Effector memory CD4-positive, alpha-beta T cell (primary cell): Measurements from ENCODE around the gene GPR37L1.
"Not testable (repeated sequence)": the region's sequence is repeated elsewhere in the genome, so short reads cannot be mapped to it uniquely, and the experiment has no call there.

ENCODE experiments used
- DNase-seq, 3 donors: peaks; one replicate each; pipeline ENCODE4 v3.0.0-alpha.2; 2020
- H3K27ac ChIP-seq: 2 replicates; pipeline ENCODE4 v1.7.0; 2013; ENCODE audit warnings: mild to moderate bottlenecking, low read length, moderate library complexity; ENCODE audit not compliant: insufficient read depth, poor library complexity, severe bottlenecking
- H3K27me3 ChIP-seq: replicated peaks from 2 replicates; pipeline ENCODE4 v1.7.0; 2013; ENCODE audit warnings: mild to moderate bottlenecking, low read length; ENCODE audit not compliant: insufficient read depth, control insufficient read depth, poor library complexity, severe bottlenecking
- H3K36me3 ChIP-seq: 2 replicates; pipeline ENCODE4 v1.7.0; 2013; ENCODE audit warnings: mild to moderate bottlenecking, low read length, moderate library complexity; ENCODE audit not compliant: control insufficient read depth, insufficient read depth
- H3K4me1 ChIP-seq: 2 replicates; pipeline ENCODE4 v1.7.0; 2013; ENCODE audit warnings: low read length, mild to moderate bottlenecking; ENCODE audit not compliant: control insufficient read depth, insufficient read depth, poor library complexity, severe bottlenecking
- H3K4me3 ChIP-seq: 2 replicates; pipeline ENCODE4 v1.7.0; 2013; ENCODE audit warnings: low read length, low read depth, mild to moderate bottlenecking; ENCODE audit not compliant: insufficient read depth, poor library complexity, severe bottlenecking
- H3K9me3 ChIP-seq: 2 replicates; pipeline ENCODE4 v1.7.0; 2013; ENCODE audit warnings: mild to moderate bottlenecking, low read length, moderate library complexity; ENCODE audit not compliant: control insufficient read depth

The GPR37L1 gene

DNA sequence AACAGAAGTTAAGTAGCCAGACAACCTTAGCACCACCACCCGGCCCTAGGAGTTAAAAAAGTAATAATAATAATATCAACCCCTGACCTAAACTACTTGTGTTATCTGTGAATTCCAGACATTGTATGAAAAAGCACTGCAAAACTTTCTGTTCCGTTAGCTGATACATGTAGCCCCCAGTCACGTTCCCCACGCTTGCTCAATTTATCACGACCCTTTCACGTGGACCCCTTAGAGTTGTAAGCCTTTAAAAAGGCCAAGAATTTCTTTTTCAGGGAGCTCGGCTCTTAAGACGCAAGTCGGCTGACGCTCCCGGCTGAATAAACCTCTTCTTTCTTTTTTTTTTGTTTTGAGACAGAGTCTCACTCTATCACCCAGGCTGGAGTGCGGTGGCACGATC is 44.3 kb downstream of the GPR37L1 start:
- H3K36me3 ChIP-seq = not testable (repeated sequence)

DNA sequence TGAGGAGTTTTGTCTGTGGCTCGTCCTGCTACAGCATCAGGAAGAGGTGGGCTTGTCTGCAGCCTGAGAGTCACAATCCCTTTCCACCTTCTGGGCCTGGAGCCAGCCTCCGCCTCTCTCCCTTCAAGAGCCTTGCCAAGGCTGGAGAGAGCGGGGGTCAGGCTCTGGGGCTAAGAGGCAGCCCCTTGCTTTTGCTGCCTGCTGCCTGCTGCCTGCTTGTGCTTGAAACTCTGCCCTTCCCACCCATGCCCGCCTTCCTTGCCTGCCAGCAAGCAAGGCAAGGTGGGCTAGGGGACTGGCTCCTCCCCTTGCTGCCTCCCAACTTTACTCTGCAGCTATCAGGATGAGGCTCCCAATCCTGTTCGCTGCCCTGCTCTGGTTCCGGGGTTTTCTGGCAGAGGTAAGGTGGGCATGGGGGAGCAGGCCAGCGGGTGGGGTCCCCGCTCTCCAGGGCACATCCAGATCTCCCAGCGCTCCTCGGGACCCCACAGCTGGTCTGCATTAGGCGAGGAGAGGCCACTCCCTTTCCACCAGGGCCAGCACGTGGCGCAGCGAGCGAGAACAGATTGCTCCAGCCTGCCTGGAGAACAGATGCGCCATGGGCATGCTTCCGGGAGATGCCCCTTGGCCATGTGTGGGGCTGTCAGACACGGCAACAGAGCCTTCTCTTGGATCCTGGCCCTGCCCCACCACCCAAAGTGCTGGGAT is 45.1 kb downstream of the GPR37L1 start:
- H3K4me3 ChIP-seq = no peak overlapping the region
- H3K4me1 ChIP-seq = peaks cover 35% of the 10 kb centered on the region
- DNase-seq = no peak

More for the DNA sequence above, 44.3 kb downstream of the GPR37L1 start:
- H3K27me3 ChIP-seq, DNase-seq, H3K27ac ChIP-seq, H3K4me3 ChIP-seq, H3K9me3 ChIP-seq: not testable (repeated sequence)
- peaks cover 43% of the 10 kb centered on the region for H3K4me1 ChIP-seq

DNA sequence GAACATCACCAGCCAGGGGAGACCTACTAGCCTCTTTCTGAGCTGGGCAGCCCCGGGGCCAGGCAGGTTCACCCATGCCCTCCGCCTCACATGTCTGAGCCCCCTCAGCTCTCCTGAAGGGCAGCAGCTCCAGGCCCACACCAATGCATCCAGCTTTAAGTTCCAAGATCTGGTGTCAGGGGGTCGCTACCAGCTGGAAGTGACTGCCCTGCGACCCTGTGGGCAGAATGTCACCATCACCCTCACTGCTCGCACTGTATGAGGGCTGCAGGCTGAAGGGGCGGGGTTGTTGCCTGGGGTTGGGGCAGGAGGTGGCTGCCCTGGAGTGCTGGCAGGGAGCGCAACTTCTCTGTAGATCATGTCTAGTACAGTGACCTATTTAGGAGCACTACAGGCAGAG is 46.1 kb downstream of the GPR37L1 start:
- no peak overlapping the region for H3K4me3 ChIP-seq
- no peak for DNase-seq

More for the DNA sequence above, 45.1 kb downstream of the GPR37L1 start:
- H3K9me3 ChIP-seq = no peaks in the 10 kb centered on the region
- H3K27ac ChIP-seq = no peak overlapping the region
- H3K36me3 ChIP-seq = no peaks in the 10 kb centered on the region
- H3K27me3 ChIP-seq = no peaks in the 10 kb centered on the region

DNA sequence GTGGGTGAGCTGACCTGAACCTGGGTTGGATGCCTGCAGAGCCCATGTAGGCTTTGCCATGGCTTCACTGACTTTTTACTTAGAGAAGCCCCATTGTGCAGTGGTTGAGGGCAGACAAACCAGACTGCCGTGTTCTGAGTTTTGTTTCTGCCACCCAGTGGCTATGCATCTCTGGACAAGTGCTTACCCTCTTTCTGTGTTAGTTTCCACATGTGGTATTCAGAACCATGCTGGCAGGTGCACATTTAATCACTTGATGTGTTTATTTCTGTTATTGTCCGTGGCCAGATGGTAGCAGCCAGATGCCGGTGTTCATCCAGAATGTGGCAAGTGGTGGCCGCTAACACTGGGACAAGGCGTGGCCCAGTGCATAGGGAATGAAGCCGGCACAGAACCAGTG is 48.0 kb downstream of the GPR37L1 start:
- Histone ChIP-seq H3K9me3 (no peaks in the 10 kb centered on the region), H3K27ac (no peak overlapping the region), H3K4me1 (peaks cover 8% of the 10 kb centered on the region), H3K36me3 (no peaks in the 10 kb centered on the region), H3K4me3 (no peak overlapping the region), H3K27me3 (no peaks in the 10 kb centered on the region)
- no peak for DNase-seq

More for the DNA sequence above, 46.1 kb downstream of the GPR37L1 start:
- Histone ChIP-seq H3K9me3 (no peaks in the 10 kb centered on the region), H3K4me1 (peaks cover 25% of the 10 kb centered on the region), H3K27me3 (no peaks in the 10 kb centered on the region), H3K27ac (no peak overlapping the region), H3K36me3 (no peaks in the 10 kb centered on the region)

DNA sequence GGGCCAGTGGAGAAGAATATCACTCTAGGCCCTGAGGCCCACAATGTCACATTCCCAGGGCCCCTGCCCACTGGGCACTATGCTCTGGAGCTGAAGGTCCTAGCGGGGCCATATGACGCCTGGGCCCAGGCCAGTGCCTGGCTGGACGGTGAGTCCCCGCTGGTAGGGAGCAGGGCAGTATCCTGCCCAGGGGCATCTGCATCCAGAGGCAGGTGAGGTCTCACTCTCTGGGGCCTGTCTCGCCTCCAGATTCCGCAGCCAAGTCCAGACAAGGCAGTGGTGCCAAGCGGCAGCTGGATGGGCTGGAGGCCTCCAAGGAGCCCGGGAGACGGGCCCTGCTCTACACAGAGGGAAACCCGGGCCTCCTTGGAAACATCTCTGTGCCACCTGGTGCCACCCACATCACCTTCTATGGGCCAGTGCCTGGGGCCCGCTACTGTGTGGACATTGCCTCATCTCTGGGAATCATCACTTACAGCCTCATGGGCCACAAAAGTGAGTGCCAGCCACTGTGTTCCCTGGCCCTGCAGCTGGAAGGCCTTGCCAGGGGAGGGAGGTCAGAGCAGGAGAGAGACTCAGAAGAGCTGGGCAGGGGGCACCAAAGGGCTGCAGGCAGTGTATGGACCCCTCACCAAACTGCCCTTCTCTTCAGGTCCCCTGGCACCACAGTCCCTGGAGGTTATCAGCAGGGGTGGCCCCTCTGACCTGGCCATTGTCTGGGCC is 48.7 kb downstream of the GPR37L1 start:
- no peaks in the 10 kb centered on the region for H3K9me3 ChIP-seq
- peaks cover 3% of the 10 kb centered on the region for H3K4me1 ChIP-seq
- no peak overlapping the region for H3K4me3 ChIP-seq
- H3K27me3 ChIP-seq = no peaks in the 10 kb centered on the region
- DNase-seq = no peak
- H3K36me3 ChIP-seq = no peaks in the 10 kb centered on the region
- no peak overlapping the region for H3K27ac ChIP-seq

DNA sequence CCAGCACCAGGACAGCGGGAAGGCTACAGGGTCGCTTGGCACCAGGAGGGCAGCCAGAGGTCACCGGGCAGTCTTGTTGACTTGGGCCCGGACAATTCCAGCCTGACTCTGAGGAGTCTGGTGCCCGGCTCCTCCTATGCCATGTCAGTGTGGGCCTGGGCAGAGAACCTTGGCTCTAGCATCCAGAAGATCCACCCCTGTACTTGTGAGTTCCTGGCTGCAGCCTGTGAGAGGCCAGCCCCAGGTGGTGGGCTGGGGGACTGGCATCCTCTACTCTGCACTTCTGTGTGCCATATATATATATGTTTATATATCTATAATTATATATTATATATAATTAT is 49.3 kb downstream of the GPR37L1 start:
- DNase-seq = no peak
- Histone ChIP-seq H3K27me3 (no peaks in the 10 kb centered on the region), H3K36me3 (no peaks in the 10 kb centered on the region), H3K27ac (no peak overlapping the region), H3K4me3 (no peak overlapping the region), H3K9me3 (no peaks in the 10 kb centered on the region), H3K4me1 (peaks cover 3% of the 10 kb centered on the region)

DNA sequence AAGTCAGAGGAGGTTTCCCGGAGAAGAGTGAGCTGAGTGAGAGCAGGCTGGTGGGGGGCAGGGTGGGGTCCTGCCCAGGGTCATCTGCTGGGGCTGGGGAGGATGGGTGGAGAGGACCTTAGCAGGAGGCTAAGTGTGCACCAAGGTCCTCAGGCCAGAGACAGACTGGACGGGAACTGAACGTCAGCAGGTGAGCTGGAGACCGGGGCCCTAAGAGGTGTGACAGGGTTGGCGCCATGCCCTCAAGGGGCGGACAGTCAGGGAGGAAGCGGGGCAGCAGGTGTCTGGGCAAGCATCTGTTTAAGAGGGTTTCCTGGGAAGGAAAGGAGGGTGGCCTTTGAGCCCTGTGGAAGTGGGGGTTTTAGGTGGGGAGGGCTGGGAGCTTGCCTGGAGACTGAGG is 51.3 kb downstream of the GPR37L1 start:
- Histone ChIP-seq H3K9me3 (no peaks in the 10 kb centered on the region), H3K27me3 (no peaks in the 10 kb centered on the region), H3K4me1 (peaks cover 3% of the 10 kb centered on the region), H3K27ac (no peak overlapping the region), H3K4me3 (no peak overlapping the region), H3K36me3 (no peaks in the 10 kb centered on the region)
- no peak for DNase-seq

DNA sequence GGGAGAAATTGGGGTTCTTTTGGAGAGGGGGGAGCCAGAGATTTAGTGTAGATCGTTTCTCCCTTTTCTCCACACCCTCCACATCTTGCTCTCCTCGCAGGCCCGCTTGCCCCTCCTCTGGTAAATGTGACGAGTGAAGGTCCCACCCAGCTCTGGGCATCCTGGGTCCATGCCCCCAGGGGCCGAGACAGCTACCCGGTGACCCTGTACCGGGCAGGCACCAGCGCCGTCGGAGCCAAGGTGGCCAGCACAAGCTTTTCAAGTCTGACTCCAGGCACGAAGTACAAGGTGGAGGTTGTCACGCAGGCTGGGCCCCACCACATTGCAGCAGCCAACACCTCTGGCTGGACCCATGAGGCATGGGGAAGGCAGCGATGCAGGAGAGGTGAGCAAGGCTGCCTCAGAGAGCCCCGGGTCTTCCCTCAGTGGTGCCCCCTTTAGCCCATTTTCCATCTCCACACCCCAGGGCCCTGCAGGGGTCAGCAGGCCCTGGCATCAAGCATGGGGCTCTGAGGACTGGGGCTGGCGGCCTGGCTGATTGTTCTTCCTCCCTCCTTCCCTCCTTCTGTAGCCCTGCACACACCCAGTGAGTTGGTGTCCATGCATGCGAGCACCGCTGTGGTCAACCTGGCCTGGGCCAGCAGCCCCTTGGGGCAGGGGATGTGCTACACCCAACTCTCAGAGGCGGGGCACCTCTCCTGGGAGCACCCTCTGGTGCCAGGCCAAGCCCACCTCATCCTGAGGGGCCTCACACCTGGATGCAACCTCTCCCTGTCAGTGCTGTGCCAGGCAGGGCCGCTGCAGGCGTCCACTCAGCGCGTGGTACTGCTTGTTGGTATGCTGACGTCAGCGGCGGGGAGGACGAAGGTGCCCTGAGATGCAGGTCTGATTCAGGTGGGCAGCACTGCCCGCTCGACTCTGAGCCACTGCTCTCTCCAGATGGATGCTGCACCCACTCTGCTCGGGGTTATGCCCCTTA is 54.5 kb downstream of the GPR37L1 start:
- DNase-seq = no peak
- Histone ChIP-seq H3K36me3 (no peaks in the 10 kb centered on the region), H3K27me3 (no peaks in the 10 kb centered on the region), H3K27ac (no peak overlapping the region), H3K9me3 (no peaks in the 10 kb centered on the region), H3K4me3 (no peak overlapping the region), H3K4me1 (no peaks in the 10 kb centered on the region)

DNA sequence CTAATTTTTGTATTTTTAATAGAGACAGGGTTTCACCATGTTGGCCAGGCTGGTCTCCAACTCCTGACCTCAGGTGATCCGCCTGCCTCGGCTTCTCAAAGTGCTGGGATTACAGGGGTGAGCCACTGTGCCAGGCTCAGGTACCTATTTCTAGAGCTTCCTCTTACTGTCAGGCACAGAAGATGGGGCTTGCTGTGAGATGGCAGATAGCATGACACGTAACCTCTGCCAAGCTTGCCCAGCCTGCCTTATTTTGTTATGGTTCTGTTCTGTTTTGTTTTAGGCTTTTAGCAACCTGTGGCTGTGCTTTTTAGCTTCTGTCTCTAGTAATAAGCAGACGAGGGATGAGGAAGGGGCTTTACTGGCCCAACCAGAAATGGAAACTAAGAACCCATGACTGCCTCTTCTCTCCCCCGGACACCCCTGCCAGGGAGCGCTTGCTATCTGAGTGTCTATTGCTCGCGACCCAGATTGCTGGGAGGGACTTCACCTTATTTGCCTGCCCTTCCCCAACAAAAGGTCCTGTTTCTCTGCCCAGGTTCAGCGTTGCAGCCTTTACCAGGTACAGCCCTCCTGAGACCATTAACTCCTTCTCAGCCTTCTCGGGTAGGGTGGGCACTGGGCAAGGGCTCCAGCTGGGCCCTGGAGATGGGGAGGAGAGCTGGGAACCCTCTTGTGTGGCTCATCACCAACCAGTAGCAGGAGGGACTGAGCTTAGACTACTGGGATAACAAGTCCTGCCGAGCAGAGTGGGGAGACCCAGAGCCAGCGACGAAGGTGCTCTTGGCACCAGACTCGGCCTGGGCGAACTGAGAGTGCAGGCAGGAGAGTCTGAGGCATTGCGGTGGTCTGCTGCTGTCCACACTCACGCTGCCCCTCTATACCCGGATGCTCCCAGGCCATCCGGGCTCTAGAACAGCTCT is 57.4 kb downstream of the GPR37L1 start:
- Histone ChIP-seq H3K4me1 (peaks cover 4% of the 10 kb centered on the region), H3K4me3 (no peak overlapping the region), H3K27me3 (no peaks in the 10 kb centered on the region), H3K9me3 (no peaks in the 10 kb centered on the region), H3K36me3 (no peaks in the 10 kb centered on the region), H3K27ac (no peak overlapping the region)
- DNase-seq = no peak
